HepG2 (cell line): ENCODE measurements around the gene ATP11A. TPM values are rescaled to one million over a fixed set of nuclear protein-coding genes. Genes with fewer than 3 reads are reported as not detected.

Source experiments
- CBFB ChIP-seq: sonication (generic); formaldehyde crosslinking; IDR thresholded peaks from 2 replicates; pipeline ENCODE4 v1.4.0; 2020; ENCODE audit warnings: missing genetic modification reagents
- DMAP1 ChIP-seq: IDR thresholded peaks from 2 replicates; pipeline ENCODE4 v1.6.1; 2016
- ESRRA ChIP-seq: sonication (generic); formaldehyde crosslinking; IDR thresholded peaks from 2 replicates; pipeline ENCODE4 v1.5.1; 2020; ENCODE audit warnings: mild to moderate bottlenecking, low read depth, missing genetic modification reagents
- FOXJ3 ChIP-seq: sonication (generic); formaldehyde crosslinking; IDR thresholded peaks from 2 replicates; pipeline ENCODE4 v1.4.0; 2020; ENCODE audit warnings: missing genetic modification reagents, mild to moderate bottlenecking, borderline replicate concordance
- KLF13 ChIP-seq: sonication (generic); formaldehyde crosslinking; IDR thresholded peaks from 2 replicates; pipeline ENCODE4 v1.4.0; 2020; ENCODE audit warnings: mild to moderate bottlenecking, missing genetic modification reagents
- KLF6 ChIP-seq: IDR thresholded peaks from 2 replicates; pipeline ENCODE4 v1.8.0; 2016; ENCODE audit warnings: missing biosample characterization, missing genetic modification reagents
- MBD4 ChIP-seq: IDR thresholded peaks from 2 replicates; pipeline ENCODE4 v1.6.1; 2012; ENCODE audit warnings: low read length, inconsistent platforms, borderline replicate concordance
- MIER3 ChIP-seq: IDR thresholded peaks from 2 replicates; pipeline ENCODE4 v1.6.1; 2016; ENCODE audit warnings: missing compliant biosample characterization, borderline replicate concordance
- NCOA1 ChIP-seq: sonication (generic); formaldehyde crosslinking; IDR thresholded peaks from 2 replicates; pipeline ENCODE4 v1.9.0; 2021; ENCODE audit warnings: missing genetic modification reagents
- NFYB ChIP-seq: sonication (generic); formaldehyde crosslinking; IDR thresholded peaks from 2 replicates; pipeline ENCODE4 v1.4.0; 2020; ENCODE audit warnings: missing genetic modification reagents
- PLRG1 ChIP-seq: fragments of 450-650 bp; conservative IDR thresholded peaks from 2 replicates; pipeline ENCODE4 v1.6.1; 2016
- RFX1 ChIP-seq: fragments of 450-650 bp; IDR thresholded peaks from 2 replicates; pipeline ENCODE4 v1.6.1; 2017
- SALL2 ChIP-seq: sonication (generic); formaldehyde crosslinking; IDR thresholded peaks from 2 replicates; pipeline ENCODE4 v1.8.1; 2023; ENCODE audit warnings: mild to moderate bottlenecking, missing genetic modification reagents, inconsistent platforms
- SOX5 ChIP-seq: IDR thresholded peaks from 2 replicates; pipeline ENCODE4 v1.6.1; 2016; ENCODE audit warnings: borderline replicate concordance
- TCF7 ChIP-seq: sonication (generic); IDR thresholded peaks from 2 replicates; pipeline ENCODE4 v1.6.1; 2016; ENCODE audit warnings: antibody characterized with exemption, low read depth
- ZBTB25 ChIP-seq: IDR thresholded peaks from 2 replicates; pipeline ENCODE4 v1.6.1; 2018; ENCODE audit warnings: missing genetic modification reagents
- ZGPAT ChIP-seq: IDR thresholded peaks from 2 replicates; pipeline ENCODE4 v1.6.1; 2016; ENCODE audit warnings: mild to moderate bottlenecking
- ZNF180 ChIP-seq: sonication (generic); formaldehyde crosslinking; IDR thresholded peaks from 2 replicates; pipeline ENCODE4 v1.4.0; 2020; ENCODE audit warnings: low read depth, missing genetic modification reagents, borderline replicate concordance
- ZNF432 ChIP-seq: sonication (generic); formaldehyde crosslinking; IDR thresholded peaks from 2 replicates; pipeline ENCODE4 v1.5.0; 2020; ENCODE audit warnings: missing genetic modification reagents, mild to moderate bottlenecking, borderline replicate concordance
- ZNF510 ChIP-seq: sonication (generic); formaldehyde crosslinking; IDR thresholded peaks from 2 replicates; pipeline ENCODE4 v1.4.0; 2020; ENCODE audit warnings: low read depth, mild to moderate bottlenecking, missing genetic modification reagents
- ZNF547 ChIP-seq: sonication (generic); formaldehyde crosslinking; IDR thresholded peaks from 2 replicates; pipeline ENCODE4 v1.5.1; 2020; ENCODE audit warnings: mild to moderate bottlenecking, missing genetic modification reagents
- ZNF556 ChIP-seq: sonication (generic); formaldehyde crosslinking; IDR thresholded peaks from 2 replicates; pipeline ENCODE4 v1.4.0; 2020; ENCODE audit warnings: mild to moderate bottlenecking, missing genetic modification reagents, borderline replicate concordance
- polyA plus RNA-seq, 8 experiments: library from polyadenylated mRNA; depleted of rRNA in 3 of 8; stranded (reverse) in 7 of 8; unstranded in 1 of 8; fragments of >200 nt; fragmentation: Illumina TruSeq in 4 of 8; extraction: Trizol in 4 of 8; gene quantifications; 2 replicates each; pipeline versions ENCODE4 v1.2.1 to v1.2.3, GENCODE V29; 2011 to 2016; ENCODE audit warnings: low read depth in 4 of 8, missing spikeins in 1 of 8, mixed read lengths in 1 of 8; ENCODE audit not compliant: insufficient read depth in 1 of 8
- total RNA-seq, 5 experiments: library from RNA; depleted of rRNA; stranded (reverse); fragments of >200 nt; fragmentation: Illumina TruSeq; extraction: Trizol; gene quantifications; 2 replicates each; pipeline ENCODE4 v1.2.3, GENCODE V29; 2016; ENCODE audit warnings: low read depth in 1 of 5
- TF ChIP-seq, protein P1 (sequence below): sonication (generic); formaldehyde crosslinking; IDR thresholded peaks from 2 replicates; pipeline ENCODE4 v1.8.0; 2023; ENCODE audit warnings: mild to moderate bottlenecking, missing genetic modification reagents
- TF ChIP-seq, protein P2 (sequence below): sonication (generic); formaldehyde crosslinking; IDR thresholded peaks from 2 replicates; pipeline ENCODE4 v1.4.0; 2020; ENCODE audit warnings: missing genetic modification reagents, mild to moderate bottlenecking, borderline replicate concordance
- TF ChIP-seq, protein P3 (sequence below): sonication (generic); formaldehyde crosslinking; IDR thresholded peaks from 2 replicates; pipeline ENCODE4 v1.8.1; 2023; ENCODE audit warnings: missing genetic modification reagents, mild to moderate bottlenecking, borderline replicate concordance

The ATP11A gene
- total and polyA plus RNA-seq, 2 of the 13 experiments (the other 11 are each of a cell fraction or from before 2014, with no cell fraction given): 18.4 to 20.1 TPM

DNA sequence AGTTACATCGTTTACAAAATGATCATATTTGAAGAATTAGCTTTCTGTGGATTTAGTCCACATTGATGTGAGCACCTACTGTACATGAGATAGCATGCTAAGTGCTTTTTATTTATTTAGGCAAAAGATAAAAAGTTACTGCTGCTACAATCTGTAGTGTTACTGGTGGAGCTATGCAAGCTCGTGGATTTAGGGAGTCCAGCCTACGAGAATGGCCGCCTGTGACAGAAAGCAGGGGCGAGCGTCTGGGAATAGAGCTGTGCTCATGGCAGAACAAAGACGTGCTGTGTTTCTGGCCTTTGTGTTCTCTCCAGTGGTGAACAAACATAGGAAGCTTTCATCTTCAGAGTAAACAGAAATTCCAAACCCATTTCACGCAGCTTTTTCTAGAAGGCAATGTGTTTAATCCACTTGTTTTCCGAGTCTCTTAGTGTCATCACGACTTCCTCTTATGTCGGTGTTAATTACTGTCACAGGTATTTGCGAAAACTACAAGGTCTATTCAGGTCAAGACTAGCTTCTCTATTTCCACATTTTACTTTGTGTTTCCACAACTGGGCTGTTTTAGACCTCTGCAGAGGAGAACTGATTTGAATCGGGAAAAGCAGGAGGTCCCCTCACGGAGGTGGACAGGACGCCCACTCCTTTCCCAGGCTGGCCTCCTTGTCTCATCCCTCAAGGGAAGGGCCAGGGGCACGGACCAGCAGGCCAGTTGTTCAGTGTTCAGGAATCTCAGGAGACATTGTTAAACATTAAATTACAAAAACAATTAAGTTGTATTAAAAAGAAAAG, 67.3 kb downstream of the ATP11A start (continued):
- TF ChIP-seq ZNF510 (0 out of 2 replicates have a peak, but pooled peaks have one; percentile 81), NFYB (CRISPR knock-in tag) (no peak), ZNF432 (no peak), ESRRA (CRISPR knock-in tag) (no peak), ZGPAT (CRISPR knock-in tag) (peak; percentile 95), ZNF180 (CRISPR knock-in tag) (no peak), ZNF556 (CRISPR knock-in tag) (peak; percentile 31; the same call in 1 of the 2 replicates), DMAP1 (CRISPR knock-in tag) (peak; percentile 65; the same call in 1 of the 2 replicates), RFX1 (no peak), TCF7 (peak; percentile 97), NCOA1 (CRISPR knock-in tag) (no peak), MIER3 (CRISPR knock-in tag) (peak; percentile 92; the same call in 1 of the 2 replicates), SALL2 (CRISPR knock-in tag) (no peak), KLF13 (CRISPR knock-in tag) (no peak), CBFB (CRISPR knock-in tag) (0 out of 2 replicates have a peak, but pooled peaks have one; percentile 26), MBD4 (peak; percentile 95; the same call in 1 of the 2 replicates), SOX5 (CRISPR knock-in tag) (peak; percentile 98), FOXJ3 (peak; percentile 96), ZBTB25 (CRISPR knock-in tag) (0 out of 2 replicates have a peak, but pooled peaks have one; percentile 49), KLF6 (CRISPR knock-in tag) (no peak), ZNF547 (CRISPR knock-in tag) (no peak), PLRG1 (no peak)
- TF ChIP-seq, protein P1, sequence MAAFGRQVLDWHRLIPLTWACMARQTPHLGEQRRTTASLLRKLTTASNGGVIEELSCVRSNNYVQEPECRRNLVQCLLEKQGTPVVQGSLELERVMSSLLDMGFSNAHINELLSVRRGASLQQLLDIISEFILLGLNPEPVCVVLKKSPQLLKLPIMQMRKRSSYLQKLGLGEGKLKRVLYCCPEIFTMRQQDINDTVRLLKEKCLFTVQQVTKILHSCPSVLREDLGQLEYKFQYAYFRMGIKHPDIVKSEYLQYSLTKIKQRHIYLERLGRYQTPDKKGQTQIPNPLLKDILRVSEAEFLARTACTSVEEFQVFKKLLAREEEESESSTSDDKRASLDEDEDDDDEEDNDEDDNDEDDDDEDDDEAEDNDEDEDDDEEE: no peak
- TF ChIP-seq, protein P2, sequence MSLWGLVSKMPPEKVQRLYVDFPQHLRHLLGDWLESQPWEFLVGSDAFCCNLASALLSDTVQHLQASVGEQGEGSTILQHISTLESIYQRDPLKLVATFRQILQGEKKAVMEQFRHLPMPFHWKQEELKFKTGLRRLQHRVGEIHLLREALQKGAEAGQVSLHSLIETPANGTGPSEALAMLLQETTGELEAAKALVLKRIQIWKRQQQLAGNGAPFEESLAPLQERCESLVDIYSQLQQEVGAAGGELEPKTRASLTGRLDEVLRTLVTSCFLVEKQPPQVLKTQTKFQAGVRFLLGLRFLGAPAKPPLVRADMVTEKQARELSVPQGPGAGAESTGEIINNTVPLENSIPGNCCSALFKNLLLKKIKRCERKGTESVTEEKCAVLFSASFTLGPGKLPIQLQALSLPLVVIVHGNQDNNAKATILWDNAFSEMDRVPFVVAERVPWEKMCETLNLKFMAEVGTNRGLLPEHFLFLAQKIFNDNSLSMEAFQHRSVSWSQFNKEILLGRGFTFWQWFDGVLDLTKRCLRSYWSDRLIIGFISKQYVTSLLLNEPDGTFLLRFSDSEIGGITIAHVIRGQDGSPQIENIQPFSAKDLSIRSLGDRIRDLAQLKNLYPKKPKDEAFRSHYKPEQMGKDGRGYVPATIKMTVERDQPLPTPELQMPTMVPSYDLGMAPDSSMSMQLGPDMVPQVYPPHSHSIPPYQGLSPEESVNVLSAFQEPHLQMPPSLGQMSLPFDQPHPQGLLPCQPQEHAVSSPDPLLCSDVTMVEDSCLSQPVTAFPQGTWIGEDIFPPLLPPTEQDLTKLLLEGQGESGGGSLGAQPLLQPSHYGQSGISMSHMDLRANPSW (CRISPR knock-in tag): no peak
- TF ChIP-seq, protein P3, sequence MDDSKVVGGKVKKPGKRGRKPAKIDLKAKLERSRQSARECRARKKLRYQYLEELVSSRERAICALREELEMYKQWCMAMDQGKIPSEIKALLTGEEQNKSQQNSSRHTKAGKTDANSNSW (CRISPR knock-in tag): no peak
